HG02678 (cell line): ENCODE data around the gene CARD11.

ENCODE experiments used
- ATAC-seq: cut with Tn5 transposase; IDR thresholded peaks from one replicate; pipeline ENCODE4 v1.9.1; 2021; ENCODE audit warnings: mild to moderate bottlenecking, moderate library complexity; ENCODE audit not compliant: unreplicated experiment

The CARD11 gene

GRCh38 chr7:2880874-2881533, 162.7 kb downstream of the CARD11 start:
- no peak for ATAC-seq

- ATAC-seq: no peak
Measured at GRCh38 chr7:2880051-2880450, 163.6 kb downstream of the CARD11 start.

GRCh38 chr7:2879354-2879753, 164.3 kb downstream of the CARD11 start:
- ATAC-seq: no peak

GRCh38 chr7:2878306-2878705, 165.4 kb downstream of the CARD11 start:
- no peak for ATAC-seq

GRCh38 chr7:2876031-2876731, 167.5 kb downstream of the CARD11 start:
- no peak for ATAC-seq

GRCh38 chr7:2873686-2874551, 169.7 kb downstream of the CARD11 start:
- ATAC-seq: no peak

GRCh38 chr7:2873146-2873545, 170.5 kb downstream of the CARD11 start:
- ATAC-seq: no peak

- no peak for ATAC-seq
Measured at GRCh38 chr7:2872296-2872874, 171.3 kb downstream of the CARD11 start.

- ATAC-seq: peak; percentile 54
Measured at GRCh38 chr7:2870471-2870931, 173.2 kb downstream of the CARD11 start.

- ATAC-seq: no peak
Measured at GRCh38 chr7:2869981-2870380, 173.7 kb downstream of the CARD11 start.

- no peak for ATAC-seq
Measured at GRCh38 chr7:2866601-2867000, 177.1 kb downstream of the CARD11 start.

- ATAC-seq: no peak
Measured at GRCh38 chr7:2864999-2865670, 178.5 kb downstream of the CARD11 start.

- ATAC-seq: no peak
Measured at GRCh38 chr7:2864204-2864985, 179.3 kb downstream of the CARD11 start.

GRCh38 chr7:2863461-2864066, 180.1 kb downstream of the CARD11 start:
- peak; percentile 94 for ATAC-seq

- no peak for ATAC-seq
Measured at GRCh38 chr7:2862831-2863361, 180.8 kb downstream of the CARD11 start.

GRCh38 chr7:2861509-2861908, 182.2 kb downstream of the CARD11 start:
- no peak for ATAC-seq

- ATAC-seq: no peak
Measured at GRCh38 chr7:2860627-2861133, 183.0 kb downstream of the CARD11 start.

- no peak for ATAC-seq
Measured at GRCh38 chr7:2859952-2860351, 183.7 kb downstream of the CARD11 start.

- no peak for ATAC-seq
Measured at GRCh38 chr7:2858621-2859020, 185.0 kb downstream of the CARD11 start.
